H9 (cell line): ENCODE results near the gene CYBRD1. TPM values are rescaled to one million over a fixed set of nuclear protein-coding genes. Genes with fewer than 3 reads are reported as not detected.

Source experiments
- DNase-seq: peaks from one replicate; pipeline ENCODE4 v3.0.0-alpha.2; 2017
- H2AFZ ChIP-seq: one replicate; pipeline ENCODE4 v1.6.1; 2013; ENCODE audit warnings: mild to moderate bottlenecking, low read length, control low read depth, moderate library complexity
- H2AK5ac ChIP-seq: 2 replicates; pipeline ENCODE4 v1.6.1; 2013; ENCODE audit warnings: low read length, control low read depth, mixed read lengths; ENCODE audit not compliant: insufficient read length
- H2BK120ac ChIP-seq: one replicate; pipeline ENCODE4 v1.6.1; 2013; ENCODE audit warnings: low read depth, mild to moderate bottlenecking, low read length, control low read depth, inconsistent platforms; ENCODE audit not compliant: poor library complexity, severe bottlenecking
- H2BK12ac ChIP-seq: 2 replicates; pipeline ENCODE4 v1.6.1; 2013; ENCODE audit warnings: low read length, control low read depth, mixed read lengths, low read depth; ENCODE audit not compliant: insufficient read length
- H2BK15ac ChIP-seq: 2 replicates; pipeline ENCODE4 v1.6.1; 2013; ENCODE audit warnings: low read depth, low read length, control low read depth
- H2BK20ac ChIP-seq: one replicate; pipeline ENCODE4 v1.6.1; 2013; ENCODE audit warnings: low read depth, mild to moderate bottlenecking, low read length, control low read depth, inconsistent platforms; ENCODE audit not compliant: poor library complexity, severe bottlenecking
- H2BK5ac ChIP-seq: 2 replicates; pipeline ENCODE4 v1.6.1; 2013; ENCODE audit warnings: low read length, control low read depth, mixed read lengths; ENCODE audit not compliant: insufficient read length
- H3K14ac ChIP-seq: 2 replicates; pipeline ENCODE4 v1.6.1; 2013; ENCODE audit warnings: low read length, control low read depth; ENCODE audit not compliant: insufficient read depth
- H3K18ac ChIP-seq: 2 replicates; pipeline ENCODE4 v1.6.1; 2013; ENCODE audit warnings: low read depth, mild to moderate bottlenecking, mixed read lengths, low read length, control low read depth; ENCODE audit not compliant: insufficient read length
- H3K23ac ChIP-seq: 2 replicates; pipeline ENCODE4 v1.6.1; 2013; ENCODE audit warnings: low read length, control low read depth, mixed read lengths, low read depth; ENCODE audit not compliant: insufficient read length
- H3K23me2 ChIP-seq: 2 replicates; pipeline ENCODE4 v1.6.1; 2013; ENCODE audit warnings: low read depth, mild to moderate bottlenecking, mixed read lengths, low read length, control low read depth; ENCODE audit not compliant: insufficient read length, poor library complexity, severe bottlenecking
- H3K27ac ChIP-seq: 2 replicates; pipeline ENCODE4 v1.5.1; 2013; ENCODE audit warnings: low read length, control low read depth, mixed read lengths, low read depth; ENCODE audit not compliant: insufficient read length
- H3K27me3 ChIP-seq: 2 replicates; pipeline ENCODE4 v1.6.1; 2013; ENCODE audit warnings: low read length, control low read depth, inconsistent platforms; ENCODE audit not compliant: insufficient read depth
- H3K4ac ChIP-seq: 2 replicates; pipeline ENCODE4 v1.6.1; 2013; ENCODE audit warnings: low read depth, mild to moderate bottlenecking, control low read depth, inconsistent platforms, low read length, moderate library complexity
- H3K4me1 ChIP-seq: 2 replicates; pipeline ENCODE4 v1.6.1; 2013; ENCODE audit warnings: low read length, control low read depth, inconsistent platforms; ENCODE audit not compliant: insufficient read depth
- H3K4me2 ChIP-seq: 2 replicates; pipeline ENCODE4 v1.6.1; 2013; ENCODE audit warnings: low read length, control low read depth, mixed read lengths; ENCODE audit not compliant: insufficient read length, insufficient read depth
- H3K56ac ChIP-seq: 2 replicates; pipeline ENCODE4 v1.6.1; 2013; ENCODE audit warnings: low read depth, mild to moderate bottlenecking, mixed read lengths, low read length, control low read depth; ENCODE audit not compliant: insufficient read length
- H3K79me1 ChIP-seq: 2 replicates; pipeline ENCODE4 v1.6.1; 2013; ENCODE audit warnings: low read depth, mild to moderate bottlenecking, moderate library complexity, low read length, control low read depth, inconsistent platforms; ENCODE audit not compliant: insufficient read depth, poor library complexity, severe bottlenecking
- H3K79me2 ChIP-seq: 2 replicates; pipeline ENCODE4 v1.6.1; 2013; ENCODE audit warnings: low read length, control low read depth, inconsistent platforms; ENCODE audit not compliant: insufficient read depth
- H3K9ac ChIP-seq: 2 replicates; pipeline ENCODE4 v1.6.1; 2013; ENCODE audit warnings: low read length, control low read depth, mixed read lengths; ENCODE audit not compliant: insufficient read length; ENCODE audit errors: extremely low read depth
- H3K9me3 ChIP-seq: one replicate; pipeline ENCODE4 v1.6.1; 2013; ENCODE audit warnings: low read depth, low read length, inconsistent platforms; ENCODE audit not compliant: control insufficient read depth
- H3T11ph ChIP-seq: one replicate; pipeline ENCODE4 v1.6.1; 2013; ENCODE audit warnings: mild to moderate bottlenecking, low read length, control low read depth, inconsistent platforms
- H4K20me1 ChIP-seq: one replicate; pipeline ENCODE4 v1.6.1; 2013; ENCODE audit not compliant: control insufficient read depth, insufficient read length, insufficient read depth
- H4K5ac ChIP-seq: 2 replicates; pipeline ENCODE4 v1.6.1; 2013; ENCODE audit warnings: low read depth, mild to moderate bottlenecking, mixed read lengths, low read length, control low read depth; ENCODE audit not compliant: insufficient read length
- H4K8ac ChIP-seq: replicated peaks from 2 replicates; pipeline ENCODE4 v1.6.1; 2013; ENCODE audit warnings: low read length, control low read depth, mixed read lengths, low read depth; ENCODE audit not compliant: insufficient read length
- H4K91ac ChIP-seq: 2 replicates; pipeline ENCODE4 v1.6.1; 2013; ENCODE audit warnings: low read depth, mild to moderate bottlenecking, moderate library complexity, mixed read lengths, low read length, control low read depth; ENCODE audit not compliant: insufficient read length
- H3K27ac Mint-ChIP-seq, 3 experiments: 2 replicates in 2 of 3; 3 replicates in 1 of 3; pipeline ENCODE4 v1.8.0; 2020 to 2021; ENCODE audit warnings: mixed read lengths in 3 of 3, mild to moderate bottlenecking in 1 of 3, moderate library complexity in 1 of 3
- H3K27me3 Mint-ChIP-seq: 2 replicates; pipeline ENCODE4 v1.8.0; 2021; ENCODE audit warnings: low read depth, mild to moderate bottlenecking, moderate library complexity, mixed read lengths
- H3K36me3 Mint-ChIP-seq, 3 experiments: 2 replicates in 2 of 3; 3 replicates in 1 of 3; pipeline ENCODE4 v1.8.0; 2020 to 2021; ENCODE audit warnings: low read depth in 3 of 3, mixed read lengths in 3 of 3; ENCODE audit not compliant: insufficient read depth in 1 of 3
- H3K4me1 Mint-ChIP-seq, 2 experiments: 2 replicates each; pipeline ENCODE4 v1.8.0; 2020; ENCODE audit warnings: mixed read lengths in 2 of 2
- H3K4me3 Mint-ChIP-seq, 2 experiments: 2 replicates in 1 of 2; 3 replicates in 1 of 2; pipeline ENCODE4 v1.8.0; 2020 to 2021; ENCODE audit warnings: mild to moderate bottlenecking in 2 of 2, mixed read lengths in 2 of 2, moderate library complexity in 1 of 2
- H3K9me3 Mint-ChIP-seq, 2 experiments: 2 replicates in 1 of 2; 3 replicates in 1 of 2; pipeline ENCODE4 v1.8.0; 2020; ENCODE audit warnings: mild to moderate bottlenecking in 2 of 2, mixed read lengths in 2 of 2, moderate library complexity in 1 of 2
- CTCF ChIP-seq: fragments of 200-600 bp; sonication (generic); conservative IDR thresholded peaks from 3 replicates; pipeline ENCODE4 v1.8.0; 2021; ENCODE audit warnings: antibody characterized with exemption, mild to moderate bottlenecking
- WGBS: extraction: QIAGEN DNeasy Blood & Tissue Kit; methylation state at CpG from one replicate; pipeline ENCODE4 v1.1.7; 2013; ENCODE audit warnings: missing lambda C conversion rate, low lambda C conversion rate, mixed read lengths; ENCODE audit not compliant: insufficient read length; ENCODE audit errors: extremely low coverage; 5-methylcytosine and 5-hydroxymethylcytosine counted together
- total RNA-seq: library from RNA; stranded (reverse); gene quantifications from 2 replicates; pipeline ENCODE4 v1.2.1, GENCODE V29; 2021

Gene CYBRD1
- total RNA-seq, 1 experiment from 2014 or later = 3.6 TPM

GRCh38 chr2:171505374-171505773 is 16.9 kb upstream of the CYBRD1 start:
- H3K14ac ChIP-seq = no peak overlapping the region
- H2BK15ac ChIP-seq = no peak overlapping the region
- H2BK20ac ChIP-seq = no peak overlapping the region
- no peak overlapping the region for H2BK12ac ChIP-seq
- no peak overlapping the region for H3T11ph ChIP-seq
- Mint-ChIP-seq H3K36me3 (no peaks in the 10 kb centered on the region), H3K27me3 (no peaks in the 10 kb centered on the region), H3K4me1 (peaks cover 6% of the 10 kb centered on the region in 2 experiments), H3K27ac (peak overlapping the region in 1 of 3 experiments; percentile 22; a peak in 1 of 7 replicates), H3K4me3 (no peak overlapping the region), H3K9me3 (no peaks in the 10 kb centered on the region; a peak in 1 of 5 replicates)
- no peak overlapping the region for H2AFZ ChIP-seq
- no peak overlapping the region for H3K27ac ChIP-seq
- no CpG with 5 or more reads among the region's 2 CpGs for WGBS
- no peaks in the 10 kb centered on the region for H4K20me1 ChIP-seq
- H3K56ac ChIP-seq = no peak overlapping the region
- H3K79me1 ChIP-seq = no peaks in the 10 kb centered on the region
- H2AK5ac ChIP-seq = no peak overlapping the region
- no peak overlapping the region for H4K5ac ChIP-seq
- H3K4me2 ChIP-seq = no peak overlapping the region
- no peak overlapping the region for H4K91ac ChIP-seq
- no peak for TF ChIP-seq CTCF
- DNase-seq = no peak
- no peak overlapping the region for H2BK120ac ChIP-seq
- H3K4ac ChIP-seq = no peak overlapping the region
- no peaks in the 10 kb centered on the region for H3K79me2 ChIP-seq
- H3K27me3 ChIP-seq = no peaks in the 10 kb centered on the region
- H3K9me3 ChIP-seq = no peaks in the 10 kb centered on the region
- H3K9ac ChIP-seq = no peak overlapping the region
- H2BK5ac ChIP-seq = no peak overlapping the region
- H3K23me2 ChIP-seq = no peaks in the 10 kb centered on the region
- H4K8ac ChIP-seq = no peak overlapping the region
- no peak overlapping the region for H3K23ac ChIP-seq
- no peak overlapping the region for H3K18ac ChIP-seq
- H3K4me1 ChIP-seq = no peaks in the 10 kb centered on the region
